ENCODE data around the gene TYW1B. TPM values are rescaled to one million over a fixed set of nuclear protein-coding genes. Genes with fewer than 3 reads are reported as not detected.
"Not testable (repeated sequence)": the region's sequence is repeated elsewhere in the genome, so short reads cannot be mapped to it uniquely, and the experiment has no call there.

The TYW1B gene
- total RNA-seq, 4 donors from 2014 or later = 1.4 to 5.5 (median 3.0) TPM

- Histone ChIP-seq H3K9me3 (no peaks in the 10 kb centered on the region), H3K4me3 (no peak overlapping the region), H3K27me3 (no peaks in the 10 kb centered on the region), H3K4me1 (no peaks in the 10 kb centered on the region), H3K36me3 (no peaks in the 10 kb centered on the region), H3K27ac (no peak overlapping the region)
- WGBS = 75% methylated on average over 4 of the region's 4 CpGs
- no peak for DNase-seq (ENCODE audit: low spot score in 2 of 2)
- no peak for TF ChIP-seq EP300 (IDR thresholded peaks at IDR 0.05)
- TF ChIP-seq POLR2A (IDR thresholded peaks at IDR 0.05) = no peak
- TF ChIP-seq, protein P1, sequence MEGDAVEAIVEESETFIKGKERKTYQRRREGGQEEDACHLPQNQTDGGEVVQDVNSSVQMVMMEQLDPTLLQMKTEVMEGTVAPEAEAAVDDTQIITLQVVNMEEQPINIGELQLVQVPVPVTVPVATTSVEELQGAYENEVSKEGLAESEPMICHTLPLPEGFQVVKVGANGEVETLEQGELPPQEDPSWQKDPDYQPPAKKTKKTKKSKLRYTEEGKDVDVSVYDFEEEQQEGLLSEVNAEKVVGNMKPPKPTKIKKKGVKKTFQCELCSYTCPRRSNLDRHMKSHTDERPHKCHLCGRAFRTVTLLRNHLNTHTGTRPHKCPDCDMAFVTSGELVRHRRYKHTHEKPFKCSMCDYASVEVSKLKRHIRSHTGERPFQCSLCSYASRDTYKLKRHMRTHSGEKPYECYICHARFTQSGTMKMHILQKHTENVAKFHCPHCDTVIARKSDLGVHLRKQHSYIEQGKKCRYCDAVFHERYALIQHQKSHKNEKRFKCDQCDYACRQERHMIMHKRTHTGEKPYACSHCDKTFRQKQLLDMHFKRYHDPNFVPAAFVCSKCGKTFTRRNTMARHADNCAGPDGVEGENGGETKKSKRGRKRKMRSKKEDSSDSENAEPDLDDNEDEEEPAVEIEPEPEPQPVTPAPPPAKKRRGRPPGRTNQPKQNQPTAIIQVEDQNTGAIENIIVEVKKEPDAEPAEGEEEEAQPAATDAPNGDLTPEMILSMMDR (IDR thresholded peaks at IDR 0.05) = no peak
- TF ChIP-seq POLR2AphosphoS5 (IDR thresholded peaks at IDR 0.05) = no peak
These were observed 289.1 kb downstream of the TYW1B start for GRCh38 chr7:72538856-72539255.

- no peaks in the 10 kb centered on the region for H3K4me1 ChIP-seq
- no peak for DNase-seq (ENCODE audit: low spot score in 2 of 2)
- no peaks in the 10 kb centered on the region for H3K27me3 ChIP-seq
- 78% methylated on average over 10 of the region's 10 CpGs for WGBS
- H3K36me3 ChIP-seq = no peaks in the 10 kb centered on the region
- no peaks in the 10 kb centered on the region for H3K9me3 ChIP-seq
- H3K27ac ChIP-seq = no peak overlapping the region
- H3K4me3 ChIP-seq = no peak overlapping the region
- TF ChIP-seq, protein P1 (IDR thresholded peaks at IDR 0.05) = no peak
- TF ChIP-seq POLR2A (IDR thresholded peaks at IDR 0.05) = no peak
- no peak for TF ChIP-seq EP300 (IDR thresholded peaks at IDR 0.05)
These were observed 289.9 kb downstream of the TYW1B start for GRCh38 chr7:72538147-72538546.

DNA sequence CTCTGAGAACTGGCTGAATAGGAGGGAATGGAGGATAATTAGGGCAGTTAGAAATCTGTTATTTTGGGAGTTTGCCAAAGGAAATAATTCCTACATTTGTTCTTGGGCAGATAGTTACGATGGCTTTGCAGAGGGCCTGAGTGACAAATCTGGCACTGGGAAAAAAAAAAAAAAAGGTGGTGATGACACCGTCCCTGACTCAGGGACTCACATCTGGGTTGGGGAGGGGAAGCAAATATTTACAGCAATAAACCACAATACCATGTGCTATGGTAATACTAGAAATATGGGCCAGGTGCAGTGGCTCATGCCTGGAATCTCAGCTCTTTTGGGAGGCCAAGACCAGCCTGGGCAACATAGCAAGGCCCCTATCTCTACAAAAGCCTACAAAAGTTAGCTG is 292.0 kb downstream of the TYW1B start:
- not testable (repeated sequence) for H3K36me3 ChIP-seq; H3K4me3 ChIP-seq; H3K27ac ChIP-seq; H3K27me3 ChIP-seq; H3K4me1 ChIP-seq; DNase-seq (ENCODE audit: low spot score in 2 of 2); H3K9me3 ChIP-seq
- WGBS = 14% methylated on average over 2 of the region's 2 CpGs

- H3K27ac ChIP-seq; H3K4me1 ChIP-seq; H3K9me3 ChIP-seq; DNase-seq (ENCODE audit: low spot score in 2 of 2); H3K27me3 ChIP-seq; H3K36me3 ChIP-seq; H3K4me3 ChIP-seq: not testable (repeated sequence)
- WGBS = 92% methylated on average over 2 of the region's 3 CpGs
These were observed 297.0 kb downstream of the TYW1B start for GRCh38 chr7:72531048-72531447.

Other genes with a start within 250 kb of the TYW1B start
- gene POM121, start 96.9 kb upstream of the TYW1B start, total RNA-seq = 10 to 100 TPM; 23.4 to 38.2 (median 30.2) TPM
- gene TRIM74, start 141.3 kb upstream of the TYW1B start, total RNA-seq = not detected
- gene SPDYE8, start 201.6 kb upstream of the TYW1B start, total RNA-seq = not detected
- gene SPDYE11, start 229.7 kb upstream of the TYW1B start, total RNA-seq = not detected

Measured in suprapubic skin (tissue), 4 donors.